Measurements from ENCODE around the gene SLC6A16.
"Not testable (repeated sequence)": the region's sequence is repeated elsewhere in the genome, so short reads cannot be mapped to it uniquely, and the experiment has no call there.

SLC6A16 gene

DNA sequence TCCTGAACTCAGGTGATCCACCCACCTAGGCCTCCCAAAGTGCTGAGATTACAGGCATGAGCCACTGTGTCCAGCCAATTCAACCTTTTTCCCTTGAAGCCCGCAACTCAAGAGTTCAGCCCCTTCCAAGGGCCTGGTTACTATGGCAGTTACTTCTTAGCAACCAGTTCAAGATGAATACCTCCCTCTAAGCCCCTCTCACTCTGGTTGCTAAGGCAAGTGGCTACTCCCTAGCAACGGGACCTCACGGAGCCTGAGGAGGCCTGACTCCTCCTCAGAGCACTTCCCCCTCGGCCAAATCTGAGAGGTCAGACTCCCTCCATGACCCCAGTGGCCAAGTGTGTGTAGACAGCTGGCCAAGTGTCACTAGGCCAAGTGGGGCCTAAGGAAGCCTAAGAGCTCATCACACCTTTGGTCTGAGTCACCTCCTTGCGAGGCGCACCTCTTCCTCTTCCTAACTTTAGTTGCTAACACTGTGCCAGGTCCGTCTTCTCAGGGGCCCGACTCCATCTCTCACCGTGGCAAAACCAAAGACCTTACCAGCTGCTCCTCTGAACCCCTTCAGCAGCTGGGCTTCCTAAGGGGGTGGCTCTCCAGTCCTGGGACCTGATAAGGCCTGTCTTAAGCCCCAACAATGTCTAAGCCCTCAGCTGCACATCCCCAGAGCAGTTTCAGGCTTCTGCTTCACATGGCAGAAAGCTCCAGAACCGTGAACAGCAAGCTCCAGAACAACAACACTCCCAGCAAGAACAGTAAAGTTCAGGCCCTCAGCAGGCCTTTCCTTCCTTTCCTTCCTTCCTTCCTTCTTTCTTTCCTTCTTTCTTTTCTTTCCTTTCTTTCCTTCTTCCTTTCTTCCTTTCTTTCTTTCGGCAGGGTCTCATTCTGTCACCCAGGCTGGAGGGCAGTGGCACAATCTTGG lies 19.8 kb upstream of the SLC6A16 start:
- DNase-seq (ENCODE audit: low read depth) = no peak

DNA sequence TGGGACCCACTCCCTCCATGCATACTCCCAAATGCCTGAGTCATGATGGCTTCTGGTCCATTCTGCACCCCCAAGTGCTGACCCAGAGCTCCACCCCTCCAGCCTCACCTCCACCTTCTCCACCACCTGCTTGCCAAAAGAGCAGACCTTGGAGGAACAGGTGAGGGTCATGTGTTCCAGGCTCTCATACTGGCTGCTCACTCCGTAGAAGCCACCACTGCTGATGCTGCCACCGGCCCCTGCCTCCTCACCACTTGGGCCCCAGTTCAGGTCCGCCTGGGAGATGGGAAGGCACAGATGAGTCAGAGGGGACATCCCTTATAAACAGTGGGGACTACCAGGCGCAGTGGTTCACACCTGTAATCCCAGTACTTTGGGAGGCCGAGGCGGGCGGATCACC lies 18.1 kb upstream of the SLC6A16 start:
- no peak for DNase-seq (ENCODE audit: low read depth)

DNA sequence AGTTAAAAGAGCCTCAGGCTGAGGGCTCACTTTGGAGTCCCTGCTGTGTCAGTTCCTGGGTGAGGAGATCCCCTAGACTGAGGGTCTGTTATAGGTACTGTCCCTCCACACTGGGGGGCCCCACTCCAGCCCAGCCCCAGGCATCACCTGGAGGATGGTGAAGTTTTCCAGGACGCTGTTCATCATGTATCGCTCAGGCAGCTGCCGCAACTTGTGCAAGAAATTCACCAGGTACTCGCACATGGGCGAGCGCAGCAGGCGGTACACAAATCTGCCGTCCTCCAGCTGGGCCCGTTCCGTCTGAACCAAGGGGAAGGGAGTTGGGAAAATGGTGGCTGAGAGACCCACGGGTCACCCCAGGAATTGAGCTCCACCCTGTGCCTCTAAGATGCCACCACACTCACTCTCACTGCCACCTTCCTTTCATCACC lies 17.3 kb upstream of the SLC6A16 start:
- DNase-seq (ENCODE audit: low read depth) = no peak

DNA sequence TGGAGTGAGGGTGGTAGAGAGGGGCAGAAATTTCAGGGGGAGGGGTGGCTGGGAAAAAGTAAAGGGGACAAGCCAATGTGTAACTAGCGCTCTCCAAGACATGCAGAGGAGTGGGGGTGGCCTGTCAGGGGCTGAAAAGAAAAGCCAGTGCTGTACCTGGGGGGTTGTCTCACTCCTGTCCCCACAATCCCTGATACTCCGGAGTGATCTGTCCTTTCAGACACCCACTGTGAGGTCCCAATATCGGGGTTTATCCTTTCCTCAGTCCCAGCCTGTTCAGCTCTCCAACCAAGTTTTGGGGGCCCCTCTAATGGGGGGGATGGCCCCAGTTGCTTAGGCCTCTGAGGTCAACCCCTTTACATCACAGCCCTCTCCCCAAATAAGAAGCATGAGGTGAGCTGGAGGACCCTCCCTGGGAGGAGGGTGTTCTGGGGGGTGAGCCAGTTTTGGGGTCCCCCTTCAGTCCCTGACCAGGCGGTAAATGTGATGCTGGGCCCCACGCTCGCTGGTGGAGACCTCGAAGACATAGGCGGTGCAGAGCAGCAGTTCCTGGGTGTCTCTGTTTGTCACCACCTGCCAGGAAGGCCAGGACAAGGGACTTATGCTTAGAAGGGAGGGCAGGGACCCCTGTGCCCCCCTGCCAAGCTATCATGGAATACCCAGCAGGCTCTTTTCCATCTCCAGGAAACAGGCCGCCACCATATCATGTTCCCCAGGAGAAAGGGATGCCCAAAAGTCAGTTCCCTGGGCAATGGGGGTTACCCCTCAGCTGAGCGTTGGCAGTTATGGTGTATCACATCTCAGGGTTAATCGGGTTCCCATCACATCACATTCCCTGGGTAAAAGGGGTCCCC lies 16.1 kb upstream of the SLC6A16 start:
- no peak for DNase-seq (ENCODE audit: low read depth)

DNA sequence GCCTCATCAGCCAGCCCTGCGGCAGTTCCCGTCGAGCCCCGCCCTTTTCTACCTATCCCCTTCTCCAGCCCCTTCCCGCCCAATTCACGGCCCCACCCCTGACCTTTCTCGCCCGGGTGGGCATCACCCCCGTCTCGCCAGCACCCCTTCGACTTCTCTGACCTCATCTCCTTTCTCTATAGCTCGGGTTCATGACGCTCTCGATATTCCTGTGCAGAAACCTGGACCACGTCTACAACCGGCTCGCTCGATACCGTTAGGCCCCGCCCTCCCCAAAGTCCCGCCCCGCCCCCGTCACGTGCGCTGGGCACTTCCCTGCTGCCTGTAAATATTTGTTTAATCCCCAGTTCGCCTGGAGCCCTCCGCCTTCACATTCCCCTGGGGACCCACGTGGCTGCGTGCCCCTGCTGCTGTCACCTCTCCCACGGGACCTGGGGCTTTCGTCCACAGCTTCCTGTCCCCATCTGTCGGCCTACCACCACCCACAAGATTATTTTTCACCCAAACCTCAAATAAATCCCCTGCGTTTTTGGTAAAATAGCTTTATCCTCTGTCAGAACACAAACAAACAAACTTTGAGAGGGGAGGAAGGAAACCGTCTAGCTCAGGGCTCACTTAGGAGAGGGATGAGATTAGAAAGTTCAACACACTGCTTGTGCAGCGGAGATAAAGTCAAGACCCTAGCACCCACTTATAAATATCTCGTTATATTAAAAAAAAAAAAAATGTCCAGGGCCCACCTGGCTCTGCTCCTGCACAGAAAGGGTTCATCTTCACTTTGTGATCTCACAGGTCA lies 15.3 kb upstream of the SLC6A16 start:
- no peak for DNase-seq (ENCODE audit: low read depth)

DNA sequence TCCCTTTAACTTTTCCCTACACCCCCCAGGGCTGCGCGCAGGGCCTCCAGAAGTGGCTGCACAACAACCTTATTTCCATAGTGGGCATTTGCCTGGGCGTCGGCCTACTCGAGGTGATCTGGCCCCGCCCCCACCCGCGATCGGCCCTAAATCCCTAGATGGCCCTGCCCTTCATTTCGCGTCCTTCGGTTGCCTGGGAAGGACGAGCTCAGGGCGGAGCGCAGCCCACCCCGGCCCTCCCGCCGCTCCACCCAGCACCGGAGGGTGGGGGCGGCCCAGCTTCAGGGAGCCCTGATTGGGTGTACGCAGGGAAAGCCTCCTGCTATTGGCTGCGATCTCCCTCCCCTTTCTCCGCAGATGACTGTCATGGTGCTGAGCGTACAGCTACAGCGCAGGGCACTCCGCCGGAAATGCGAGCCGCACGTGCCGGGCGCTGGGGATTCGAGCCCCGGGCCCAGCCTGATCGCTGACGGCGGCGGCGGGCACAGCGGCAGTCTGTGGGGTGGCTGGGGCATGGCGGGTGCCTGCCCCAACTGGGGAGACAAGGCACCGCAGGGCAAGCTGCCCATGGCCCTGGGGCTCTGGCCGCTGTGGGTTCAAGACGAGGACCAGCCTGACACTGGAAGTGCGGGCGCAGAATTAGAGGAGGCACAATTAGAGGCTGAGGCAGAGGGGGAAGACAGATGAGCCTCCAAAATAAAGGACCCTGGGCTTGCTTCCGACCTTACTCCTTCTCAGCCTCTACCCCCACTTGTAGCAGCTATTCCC lies 14.5 kb upstream of the SLC6A16 start:
- DNase-seq (ENCODE audit: low read depth) = no peak

DNA sequence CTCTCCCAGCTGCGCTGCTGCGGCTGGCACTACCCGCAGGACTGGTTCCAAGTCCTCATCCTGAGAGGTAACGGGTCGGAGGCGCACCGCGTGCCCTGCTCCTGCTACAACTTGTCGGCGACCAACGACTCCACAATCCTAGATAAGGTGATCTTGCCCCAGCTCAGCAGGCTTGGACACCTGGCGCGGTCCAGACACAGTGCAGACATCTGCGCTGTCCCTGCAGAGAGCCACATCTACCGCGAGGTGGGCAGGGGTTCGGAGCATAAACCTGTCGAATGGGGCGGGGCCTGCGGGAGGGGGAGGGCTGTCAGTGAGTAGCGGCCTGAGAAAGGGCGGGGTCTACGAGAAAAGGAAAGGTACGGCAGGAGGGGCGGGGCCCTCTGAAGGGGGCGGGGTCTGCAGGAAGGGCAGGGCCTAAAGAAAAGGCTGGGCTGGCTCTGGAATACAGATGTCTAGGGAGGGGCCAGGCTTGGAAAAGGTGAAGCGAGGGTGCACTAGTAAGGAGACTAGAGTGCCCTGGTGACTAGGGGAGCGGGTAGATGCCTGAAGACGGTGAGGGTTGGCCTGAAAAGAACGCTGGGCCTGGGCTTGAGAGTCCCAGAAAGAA lies 13.8 kb upstream of the SLC6A16 start:
- DNase-seq (ENCODE audit: low read depth) = no peak

DNA sequence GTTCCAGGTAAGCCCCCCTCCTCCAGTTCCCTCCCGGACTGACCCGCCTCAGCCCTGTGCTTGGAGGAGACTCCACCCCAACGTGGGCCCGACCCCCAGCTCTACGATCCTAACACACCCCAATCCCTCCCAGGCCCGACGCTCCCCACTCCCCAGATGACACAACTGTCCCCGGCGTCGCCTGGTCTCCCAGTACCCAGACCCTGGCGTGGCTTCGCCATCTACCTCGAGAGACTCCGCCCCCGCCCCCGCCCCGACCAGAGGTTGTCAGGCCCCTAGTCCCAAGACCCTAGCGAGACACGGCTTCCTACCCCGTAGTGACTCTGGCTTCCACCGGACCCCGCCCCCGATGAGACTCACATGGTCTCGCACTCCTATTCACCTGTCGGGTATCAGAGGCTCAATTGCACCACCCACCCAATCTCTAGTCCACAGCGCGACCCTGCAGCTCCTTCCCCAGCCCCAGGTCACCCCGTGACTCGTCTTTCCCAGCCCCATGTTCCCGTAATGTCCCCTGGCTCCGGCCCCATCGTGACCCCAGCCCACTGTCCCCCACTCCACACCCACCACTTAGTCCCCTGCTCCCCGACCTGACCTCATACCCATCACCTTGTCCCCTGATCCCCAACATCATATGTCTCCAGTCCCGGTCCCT lies 13.2 kb upstream of the SLC6A16 start:
- DNase-seq (ENCODE audit: low read depth) = no peak

DNA sequence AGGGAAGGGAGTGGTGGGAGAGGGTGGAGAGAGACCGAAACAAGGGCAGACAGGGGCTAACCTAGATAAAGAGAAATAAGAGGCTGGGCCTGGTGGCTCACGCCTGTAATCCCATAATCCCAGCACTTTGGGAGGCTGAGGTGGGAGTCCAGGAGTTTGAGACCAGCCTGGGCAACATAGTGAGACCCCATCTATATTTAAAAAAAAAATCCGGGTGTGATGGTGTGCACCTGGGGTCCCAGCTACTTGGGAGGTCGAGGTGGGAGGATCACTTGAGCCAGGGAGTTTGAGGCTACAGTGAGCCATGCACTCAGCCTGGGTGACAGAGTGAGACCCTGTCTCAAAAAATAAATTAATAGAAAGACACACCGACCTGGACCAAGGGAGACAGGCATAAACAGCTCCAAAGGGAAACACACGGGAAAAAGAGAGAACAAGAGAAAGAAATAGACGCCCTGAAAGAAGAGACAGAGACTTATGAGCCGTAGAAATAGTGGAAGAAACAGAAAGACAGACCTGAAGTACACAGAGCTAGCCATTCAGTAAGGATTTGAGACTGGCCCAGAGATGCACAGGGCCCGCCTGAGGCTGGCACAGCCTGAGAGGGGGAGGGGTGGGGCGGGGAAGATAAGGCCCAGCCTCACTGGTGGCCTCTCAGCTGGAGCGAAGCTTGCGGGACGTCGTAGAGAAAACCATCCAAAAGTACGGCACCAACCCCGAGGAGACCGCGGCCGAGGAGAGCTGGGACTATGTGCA lies 12.5 kb upstream of the SLC6A16 start:
- no peak for DNase-seq (ENCODE audit: low read depth)

DNA sequence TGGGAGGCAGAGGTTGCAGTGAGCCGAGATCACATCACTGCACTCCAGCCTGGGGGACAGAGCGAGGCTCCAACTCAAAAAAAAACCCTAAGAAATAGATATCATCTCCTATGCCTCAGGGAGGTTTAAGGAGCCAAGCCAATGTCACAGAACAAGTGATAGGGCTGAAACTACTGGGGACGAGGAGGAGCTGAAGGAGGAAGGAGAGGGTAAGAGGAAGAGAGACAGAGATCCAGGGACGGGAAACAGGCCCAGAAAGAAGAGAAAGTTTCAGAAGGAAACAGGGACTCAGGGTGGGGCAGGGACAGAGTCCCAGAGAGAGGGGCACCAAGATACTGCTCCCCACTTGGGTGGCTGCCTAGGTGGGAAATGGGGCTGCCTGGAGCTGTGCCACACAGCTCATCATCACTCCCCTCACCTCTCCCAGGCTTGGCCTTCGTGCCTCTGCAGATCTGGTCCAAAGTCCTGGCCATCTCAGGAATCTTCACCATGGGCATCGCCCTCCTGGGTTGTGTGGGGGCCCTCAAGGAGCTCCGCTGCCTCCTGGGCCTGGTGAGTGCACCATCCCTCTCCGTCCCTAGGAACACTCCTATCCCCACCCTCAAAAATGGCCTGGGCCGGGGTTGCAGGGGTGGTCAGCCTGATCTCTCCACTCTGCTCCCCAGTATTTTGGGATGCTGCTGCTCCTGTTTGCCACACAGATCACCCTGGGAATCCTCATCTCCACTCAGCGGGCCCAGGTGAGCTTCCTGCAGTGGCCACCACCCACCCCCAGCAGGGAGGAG lies 11.7 kb upstream of the SLC6A16 start:
- DNase-seq (ENCODE audit: low read depth) = no peak

DNA sequence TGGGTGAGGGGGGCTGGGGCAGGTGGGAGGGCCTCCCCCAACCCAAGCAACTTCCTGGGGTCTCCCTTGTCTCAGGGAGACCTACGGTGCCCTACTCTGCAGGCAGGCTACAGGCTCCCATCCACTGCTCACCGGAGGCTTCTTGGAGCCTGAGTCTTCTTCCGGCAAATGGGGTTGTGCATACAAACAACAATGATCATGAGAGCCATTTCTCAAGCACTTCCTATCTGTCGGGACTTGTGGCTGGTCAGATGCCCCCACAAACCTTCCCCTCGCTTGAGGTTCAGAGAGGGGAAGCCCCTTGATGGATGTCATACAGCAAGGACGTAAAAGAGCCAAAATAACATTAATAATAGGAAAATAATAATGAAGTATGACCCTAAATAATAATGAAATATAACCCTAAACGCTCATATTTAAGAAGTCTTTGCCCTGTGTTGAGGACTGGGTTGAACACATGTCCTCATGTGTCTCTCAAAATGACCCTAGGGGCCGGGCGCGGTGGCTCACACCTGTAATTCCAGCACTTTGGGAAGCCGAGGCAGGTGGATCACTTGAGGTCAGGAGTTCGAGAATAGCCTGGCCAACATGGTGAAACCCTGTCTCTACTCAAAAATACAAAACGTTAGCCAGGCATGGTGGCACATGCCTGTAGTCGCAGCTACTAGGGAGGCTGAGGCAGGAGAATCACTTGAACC lies 10.9 kb upstream of the SLC6A16 start:
- DNase-seq (ENCODE audit: low read depth) = no peak

DNA sequence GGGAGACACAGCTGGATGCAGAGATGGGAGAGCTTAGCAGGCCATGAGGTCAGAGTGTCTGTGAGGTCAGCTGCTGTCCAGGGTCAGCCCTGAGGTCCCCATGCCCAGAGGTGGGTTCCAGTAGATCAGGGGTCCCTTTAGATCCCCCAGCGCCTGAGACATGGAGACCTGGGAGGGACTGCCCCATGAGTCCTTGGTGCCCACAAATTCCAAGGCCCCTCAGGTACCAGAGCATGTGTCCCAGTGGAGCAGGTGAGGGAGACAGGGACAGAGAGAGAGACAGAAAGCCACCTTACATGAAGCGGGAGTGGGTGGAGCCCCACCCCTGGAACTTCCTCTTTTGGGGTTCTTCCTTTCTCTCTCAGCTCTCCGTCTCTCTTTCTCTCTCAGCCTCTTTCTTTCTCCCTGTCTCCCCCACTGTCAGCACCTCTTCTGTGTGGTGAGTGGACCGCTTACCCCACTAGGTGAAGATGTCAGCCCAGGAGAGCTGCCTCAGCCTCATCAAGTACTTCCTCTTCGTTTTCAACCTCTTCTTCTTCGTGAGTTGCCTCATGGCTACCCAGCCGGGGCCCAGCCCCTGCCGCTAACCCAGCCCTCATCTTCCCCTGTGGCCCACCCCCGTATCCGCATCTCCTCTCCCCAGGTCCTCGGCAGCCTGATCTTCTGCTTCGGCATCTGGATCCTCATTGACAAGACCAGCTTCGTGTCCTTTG lies 10.2 kb upstream of the SLC6A16 start, which contains the start of gene CD37:
Gene CD37, plus strand, starts transcription at position 336 of the 713 bp plus-strand sequence. Its CDS starts 135 bp downstream, at position 471.
- no peak for DNase-seq (ENCODE audit: low read depth)

DNA sequence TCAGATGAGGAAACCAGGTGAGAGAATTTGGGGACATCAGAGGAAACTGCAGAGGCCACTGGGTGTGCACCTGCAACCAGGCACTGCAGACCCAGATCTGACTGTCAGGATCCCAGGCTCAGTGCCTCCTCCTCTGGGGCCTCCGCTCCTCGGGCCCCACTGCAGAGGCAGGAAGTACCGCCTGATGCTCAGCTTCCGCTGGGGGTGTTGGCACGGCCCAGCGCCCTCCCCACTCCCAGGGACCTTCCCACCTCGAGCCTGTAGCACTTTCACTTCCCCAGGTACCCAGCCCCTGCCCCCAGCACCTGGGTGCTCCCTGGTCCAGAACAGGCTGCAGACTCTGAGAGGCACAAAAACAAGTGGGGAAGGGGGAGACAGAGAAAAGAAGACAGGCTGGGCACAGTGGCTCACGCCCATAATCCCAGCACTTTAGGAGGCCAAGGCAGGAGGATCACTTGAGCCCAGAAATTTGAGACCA lies 8.9 kb upstream of the SLC6A16 start:
- DNase-seq (ENCODE audit: low read depth) = no peak

DNA sequence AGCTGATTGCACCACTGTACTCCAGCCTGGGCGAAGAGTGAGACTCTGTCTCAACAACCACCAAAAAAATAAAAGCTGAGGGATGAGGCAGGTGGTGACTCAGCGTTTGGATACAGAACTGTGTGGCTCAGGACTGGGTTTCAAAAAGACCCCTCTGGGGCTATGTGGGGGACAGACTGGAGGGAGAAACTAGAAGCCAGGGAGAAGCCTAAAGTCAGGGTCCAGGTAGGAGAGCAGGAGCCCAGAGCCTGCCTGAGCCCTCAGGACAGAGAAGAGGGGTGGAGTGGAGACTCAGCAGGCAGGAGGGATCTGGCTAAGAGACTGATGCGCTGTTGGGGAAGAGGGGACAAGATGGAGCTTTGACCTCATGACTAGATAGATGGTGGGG lies 8.4 kb upstream of the SLC6A16 start:
- no peak for DNase-seq (ENCODE audit: low read depth)

DNA sequence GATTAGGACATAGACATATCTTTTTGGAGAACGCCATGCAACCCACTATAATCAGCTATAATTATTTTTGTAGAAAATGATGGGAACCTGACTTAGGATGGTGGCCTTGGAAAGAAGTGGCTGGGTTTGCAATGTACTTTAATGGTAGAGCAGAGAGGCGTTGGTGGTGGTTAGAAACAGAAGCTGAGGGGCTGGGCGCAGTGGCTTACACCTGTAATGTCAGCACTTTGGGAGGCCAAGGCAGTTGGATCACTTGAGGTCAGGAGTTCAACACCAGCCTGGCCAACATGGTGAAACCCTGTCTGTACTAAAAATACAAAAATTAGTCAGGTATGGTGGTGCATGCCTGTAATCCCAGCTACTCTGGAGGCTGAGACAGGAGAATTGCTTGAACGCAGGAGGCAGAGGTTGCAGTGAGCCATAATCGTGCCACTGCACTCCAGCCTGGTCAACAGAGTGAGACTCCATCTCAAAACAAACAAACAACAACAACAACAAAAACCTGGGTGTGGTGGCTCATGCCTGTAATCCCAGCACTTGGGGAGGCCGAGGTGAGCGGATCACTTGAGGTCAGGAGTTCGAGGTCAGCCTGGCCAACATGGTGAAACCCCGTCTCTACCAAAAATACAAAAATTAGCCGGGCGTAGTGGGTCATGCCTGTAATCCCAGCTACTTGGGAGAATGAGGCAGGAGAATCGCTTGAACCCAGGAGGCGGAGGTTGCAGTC lies 7.9 kb upstream of the SLC6A16 start:
- not testable (repeated sequence) for DNase-seq (ENCODE audit: low read depth)

DNA sequence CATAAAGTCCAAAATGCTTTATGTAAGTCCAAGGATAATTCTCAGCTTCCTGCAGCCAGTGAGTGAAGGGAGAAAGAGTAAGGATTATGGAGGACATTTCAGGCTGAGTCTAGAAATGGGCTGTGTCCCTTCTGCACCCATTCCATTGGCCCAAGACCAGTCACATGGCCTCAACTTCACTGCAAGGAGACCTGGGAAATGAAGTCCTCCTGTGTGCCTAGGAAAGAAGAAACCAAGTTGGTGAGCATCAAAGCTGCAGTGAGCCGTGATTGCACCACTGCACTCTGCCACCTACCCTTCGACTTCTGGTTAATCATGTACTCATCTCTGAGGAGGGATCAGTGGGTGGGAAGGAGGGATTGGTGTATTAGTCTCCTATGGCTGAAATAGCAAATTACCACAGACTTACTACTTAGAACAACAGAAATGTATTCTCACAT lies 6.6 kb upstream of the SLC6A16 start:
- DNase-seq (ENCODE audit: low read depth) = no peak

DNA sequence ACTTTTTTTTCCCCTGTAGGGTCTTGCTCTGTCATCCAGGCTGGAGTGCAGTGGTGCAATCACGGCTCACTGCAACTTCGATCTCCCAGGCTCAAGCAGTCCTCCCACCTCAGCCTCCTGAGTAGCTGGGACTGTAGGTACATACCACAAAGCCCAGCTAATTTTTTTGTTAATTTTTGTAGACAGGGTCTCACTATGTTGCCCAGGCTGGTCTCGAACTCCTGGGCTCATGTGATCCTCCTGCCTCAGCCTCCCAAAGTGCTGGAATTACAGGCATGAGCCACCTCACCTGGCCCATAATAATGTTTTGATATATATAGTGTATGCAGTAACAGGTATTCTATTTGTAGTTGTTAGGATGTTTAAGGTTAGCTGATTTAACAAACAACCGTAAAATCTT lies 6.2 kb upstream of the SLC6A16 start:
- DNase-seq (ENCODE audit: low read depth) = not testable (repeated sequence)
